Measurements from ENCODE around the gene NPAS4. TPM values are rescaled to one million over a fixed set of nuclear protein-coding genes. Genes with fewer than 3 reads are reported as not detected.

Gene NPAS4
- total and polyA plus RNA-seq, 2 of the 13 experiments (the other 11 are each of a cell fraction or from before 2014, with no cell fraction given): not detected

DNA sequence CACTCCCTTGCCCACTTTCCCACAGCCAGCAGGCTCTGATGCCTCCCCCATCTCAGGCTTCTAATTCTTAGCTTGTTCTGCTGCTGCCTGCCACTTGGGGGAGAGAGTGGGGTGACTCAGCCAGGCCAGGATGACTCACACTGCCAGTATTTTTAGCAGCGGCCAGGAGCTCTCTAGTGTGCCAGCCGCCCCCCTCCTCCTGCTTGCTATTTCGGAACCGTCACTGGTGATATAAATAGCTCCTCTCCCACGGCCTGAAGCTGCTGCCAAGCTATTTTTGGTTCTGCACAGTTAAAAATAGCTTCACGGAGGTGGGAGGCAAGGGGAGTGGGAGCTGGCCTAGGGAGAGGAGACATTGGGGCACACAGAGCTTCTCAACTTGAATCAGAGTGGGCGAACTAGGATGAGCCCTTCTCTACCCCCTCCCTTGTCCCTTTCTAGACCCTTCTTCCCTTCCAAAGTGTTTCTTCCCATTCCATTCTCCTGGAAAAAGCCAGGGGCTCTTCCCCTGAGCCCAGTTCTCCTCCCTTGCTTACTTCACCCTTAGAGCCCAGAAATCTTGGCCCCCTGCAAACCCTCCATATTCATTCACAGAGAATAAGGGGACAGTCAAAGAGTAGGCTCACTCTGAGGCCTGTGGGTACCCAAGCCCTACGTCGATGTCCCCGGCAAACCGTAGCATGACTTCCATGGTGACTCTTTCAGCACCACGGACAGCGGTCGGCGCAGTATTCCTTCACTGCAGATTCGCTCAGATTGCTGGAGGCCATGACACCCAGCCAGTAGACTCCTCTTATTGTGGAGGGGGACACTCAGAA is 2.5 kb upstream of the NPAS4 start (continued):
- TF ChIP-seq ZNF33A (CRISPR knock-in tag; IDR thresholded peaks at IDR 0.05; ENCODE audit: borderline replicate concordance) (no peak), HOXA5 (CRISPR knock-in tag; IDR thresholded peaks at IDR 0.05) (peak; percentile 97), FOXP1 (IDR thresholded peaks at IDR 0.05) (no peak), FOXP1 (CRISPR knock-in tag; IDR thresholded peaks at IDR 0.05) (no peak), GABPB1 (CRISPR knock-in tag; IDR thresholded peaks at IDR 0.05) (peak; percentile 30; the same call in 1 of the 2 replicates), ZNF605 (CRISPR knock-in tag; IDR thresholded peaks at IDR 0.05) (no peak; the same call in 1 of the 2 replicates), ZFX (CRISPR knock-in tag; IDR thresholded peaks at IDR 0.05; ENCODE audit: low read depth) (no peak)
- TF ChIP-seq, protein P1, sequence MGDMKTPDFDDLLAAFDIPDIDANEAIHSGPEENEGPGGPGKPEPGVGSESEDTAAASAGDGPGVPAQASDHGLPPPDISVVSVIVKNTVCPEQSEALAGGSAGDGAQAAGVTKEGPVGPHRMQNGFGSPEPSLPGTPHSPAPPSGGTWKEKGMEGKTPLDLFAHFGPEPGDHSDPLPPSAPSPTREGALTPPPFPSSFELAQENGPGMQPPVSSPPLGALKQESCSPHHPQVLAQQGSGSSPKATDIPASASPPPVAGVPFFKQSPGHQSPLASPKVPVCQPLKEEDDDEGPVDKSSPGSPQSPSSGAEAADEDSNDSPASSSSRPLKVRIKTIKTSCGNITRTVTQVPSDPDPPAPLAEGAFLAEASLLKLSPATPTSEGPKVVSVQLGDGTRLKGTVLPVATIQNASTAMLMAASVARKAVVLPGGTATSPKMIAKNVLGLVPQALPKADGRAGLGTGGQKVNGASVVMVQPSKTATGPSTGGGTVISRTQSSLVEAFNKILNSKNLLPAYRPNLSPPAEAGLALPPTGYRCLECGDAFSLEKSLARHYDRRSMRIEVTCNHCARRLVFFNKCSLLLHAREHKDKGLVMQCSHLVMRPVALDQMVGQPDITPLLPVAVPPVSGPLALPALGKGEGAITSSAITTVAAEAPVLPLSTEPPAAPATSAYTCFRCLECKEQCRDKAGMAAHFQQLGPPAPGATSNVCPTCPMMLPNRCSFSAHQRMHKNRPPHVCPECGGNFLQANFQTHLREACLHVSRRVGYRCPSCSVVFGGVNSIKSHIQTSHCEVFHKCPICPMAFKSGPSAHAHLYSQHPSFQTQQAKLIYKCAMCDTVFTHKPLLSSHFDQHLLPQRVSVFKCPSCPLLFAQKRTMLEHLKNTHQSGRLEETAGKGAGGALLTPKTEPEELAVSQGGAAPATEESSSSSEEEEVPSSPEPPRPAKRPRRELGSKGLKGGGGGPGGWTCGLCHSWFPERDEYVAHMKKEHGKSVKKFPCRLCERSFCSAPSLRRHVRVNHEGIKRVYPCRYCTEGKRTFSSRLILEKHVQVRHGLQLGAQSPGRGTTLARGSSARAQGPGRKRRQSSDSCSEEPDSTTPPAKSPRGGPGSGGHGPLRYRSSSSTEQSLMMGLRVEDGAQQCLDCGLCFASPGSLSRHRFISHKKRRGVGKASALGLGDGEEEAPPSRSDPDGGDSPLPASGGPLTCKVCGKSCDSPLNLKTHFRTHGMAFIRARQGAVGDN (CRISPR knock-in tag; IDR thresholded peaks at IDR 0.05): no peak
- TF ChIP-seq, protein P2, sequence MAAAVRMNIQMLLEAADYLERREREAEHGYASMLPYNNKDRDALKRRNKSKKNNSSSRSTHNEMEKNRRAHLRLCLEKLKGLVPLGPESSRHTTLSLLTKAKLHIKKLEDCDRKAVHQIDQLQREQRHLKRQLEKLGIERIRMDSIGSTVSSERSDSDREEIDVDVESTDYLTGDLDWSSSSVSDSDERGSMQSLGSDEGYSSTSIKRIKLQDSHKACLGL (CRISPR knock-in tag; IDR thresholded peaks at IDR 0.05): peak; percentile 66; the same call in 1 of the 2 replicates
- TF ChIP-seq, protein P3, sequence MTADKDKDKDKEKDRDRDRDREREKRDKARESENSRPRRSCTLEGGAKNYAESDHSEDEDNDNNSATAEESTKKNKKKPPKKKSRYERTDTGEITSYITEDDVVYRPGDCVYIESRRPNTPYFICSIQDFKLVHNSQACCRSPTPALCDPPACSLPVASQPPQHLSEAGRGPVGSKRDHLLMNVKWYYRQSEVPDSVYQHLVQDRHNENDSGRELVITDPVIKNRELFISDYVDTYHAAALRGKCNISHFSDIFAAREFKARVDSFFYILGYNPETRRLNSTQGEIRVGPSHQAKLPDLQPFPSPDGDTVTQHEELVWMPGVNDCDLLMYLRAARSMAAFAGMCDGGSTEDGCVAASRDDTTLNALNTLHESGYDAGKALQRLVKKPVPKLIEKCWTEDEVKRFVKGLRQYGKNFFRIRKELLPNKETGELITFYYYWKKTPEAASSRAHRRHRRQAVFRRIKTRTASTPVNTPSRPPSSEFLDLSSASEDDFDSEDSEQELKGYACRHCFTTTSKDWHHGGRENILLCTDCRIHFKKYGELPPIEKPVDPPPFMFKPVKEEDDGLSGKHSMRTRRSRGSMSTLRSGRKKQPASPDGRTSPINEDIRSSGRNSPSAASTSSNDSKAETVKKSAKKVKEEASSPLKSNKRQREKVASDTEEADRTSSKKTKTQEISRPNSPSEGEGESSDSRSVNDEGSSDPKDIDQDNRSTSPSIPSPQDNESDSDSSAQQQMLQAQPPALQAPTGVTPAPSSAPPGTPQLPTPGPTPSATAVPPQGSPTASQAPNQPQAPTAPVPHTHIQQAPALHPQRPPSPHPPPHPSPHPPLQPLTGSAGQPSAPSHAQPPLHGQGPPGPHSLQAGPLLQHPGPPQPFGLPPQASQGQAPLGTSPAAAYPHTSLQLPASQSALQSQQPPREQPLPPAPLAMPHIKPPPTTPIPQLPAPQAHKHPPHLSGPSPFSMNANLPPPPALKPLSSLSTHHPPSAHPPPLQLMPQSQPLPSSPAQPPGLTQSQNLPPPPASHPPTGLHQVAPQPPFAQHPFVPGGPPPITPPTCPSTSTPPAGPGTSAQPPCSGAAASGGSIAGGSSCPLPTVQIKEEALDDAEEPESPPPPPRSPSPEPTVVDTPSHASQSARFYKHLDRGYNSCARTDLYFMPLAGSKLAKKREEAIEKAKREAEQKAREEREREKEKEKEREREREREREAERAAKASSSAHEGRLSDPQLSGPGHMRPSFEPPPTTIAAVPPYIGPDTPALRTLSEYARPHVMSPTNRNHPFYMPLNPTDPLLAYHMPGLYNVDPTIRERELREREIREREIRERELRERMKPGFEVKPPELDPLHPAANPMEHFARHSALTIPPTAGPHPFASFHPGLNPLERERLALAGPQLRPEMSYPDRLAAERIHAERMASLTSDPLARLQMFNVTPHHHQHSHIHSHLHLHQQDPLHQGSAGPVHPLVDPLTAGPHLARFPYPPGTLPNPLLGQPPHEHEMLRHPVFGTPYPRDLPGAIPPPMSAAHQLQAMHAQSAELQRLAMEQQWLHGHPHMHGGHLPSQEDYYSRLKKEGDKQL (CRISPR knock-in tag; IDR thresholded peaks at IDR 0.05; ENCODE audit: low read depth): no peak
- TF ChIP-seq, protein P4, sequence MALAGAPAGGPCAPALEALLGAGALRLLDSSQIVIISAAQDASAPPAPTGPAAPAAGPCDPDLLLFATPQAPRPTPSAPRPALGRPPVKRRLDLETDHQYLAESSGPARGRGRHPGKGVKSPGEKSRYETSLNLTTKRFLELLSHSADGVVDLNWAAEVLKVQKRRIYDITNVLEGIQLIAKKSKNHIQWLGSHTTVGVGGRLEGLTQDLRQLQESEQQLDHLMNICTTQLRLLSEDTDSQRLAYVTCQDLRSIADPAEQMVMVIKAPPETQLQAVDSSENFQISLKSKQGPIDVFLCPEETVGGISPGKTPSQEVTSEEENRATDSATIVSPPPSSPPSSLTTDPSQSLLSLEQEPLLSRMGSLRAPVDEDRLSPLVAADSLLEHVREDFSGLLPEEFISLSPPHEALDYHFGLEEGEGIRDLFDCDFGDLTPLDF (CRISPR knock-in tag; IDR thresholded peaks at IDR 0.05): peak; percentile 65; the same call in 1 of the 2 replicates
- TF ChIP-seq, protein P5, sequence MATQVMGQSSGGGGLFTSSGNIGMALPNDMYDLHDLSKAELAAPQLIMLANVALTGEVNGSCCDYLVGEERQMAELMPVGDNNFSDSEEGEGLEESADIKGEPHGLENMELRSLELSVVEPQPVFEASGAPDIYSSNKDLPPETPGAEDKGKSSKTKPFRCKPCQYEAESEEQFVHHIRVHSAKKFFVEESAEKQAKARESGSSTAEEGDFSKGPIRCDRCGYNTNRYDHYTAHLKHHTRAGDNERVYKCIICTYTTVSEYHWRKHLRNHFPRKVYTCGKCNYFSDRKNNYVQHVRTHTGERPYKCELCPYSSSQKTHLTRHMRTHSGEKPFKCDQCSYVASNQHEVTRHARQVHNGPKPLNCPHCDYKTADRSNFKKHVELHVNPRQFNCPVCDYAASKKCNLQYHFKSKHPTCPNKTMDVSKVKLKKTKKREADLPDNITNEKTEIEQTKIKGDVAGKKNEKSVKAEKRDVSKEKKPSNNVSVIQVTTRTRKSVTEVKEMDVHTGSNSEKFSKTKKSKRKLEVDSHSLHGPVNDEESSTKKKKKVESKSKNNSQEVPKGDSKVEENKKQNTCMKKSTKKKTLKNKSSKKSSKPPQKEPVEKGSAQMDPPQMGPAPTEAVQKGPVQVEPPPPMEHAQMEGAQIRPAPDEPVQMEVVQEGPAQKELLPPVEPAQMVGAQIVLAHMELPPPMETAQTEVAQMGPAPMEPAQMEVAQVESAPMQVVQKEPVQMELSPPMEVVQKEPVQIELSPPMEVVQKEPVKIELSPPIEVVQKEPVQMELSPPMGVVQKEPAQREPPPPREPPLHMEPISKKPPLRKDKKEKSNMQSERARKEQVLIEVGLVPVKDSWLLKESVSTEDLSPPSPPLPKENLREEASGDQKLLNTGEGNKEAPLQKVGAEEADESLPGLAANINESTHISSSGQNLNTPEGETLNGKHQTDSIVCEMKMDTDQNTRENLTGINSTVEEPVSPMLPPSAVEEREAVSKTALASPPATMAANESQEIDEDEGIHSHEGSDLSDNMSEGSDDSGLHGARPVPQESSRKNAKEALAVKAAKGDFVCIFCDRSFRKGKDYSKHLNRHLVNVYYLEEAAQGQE (IDR thresholded peaks at IDR 0.05; ENCODE audit: borderline replicate concordance in 1 of 2, low read depth in 1 of 2, low read length in 2 of 2): peak; percentile 3 to 97

Data from HepG2 (cell line).